ENCODE data around the gene PRPF6. TPM values are rescaled to one million over a fixed set of nuclear protein-coding genes. Genes with fewer than 3 reads are reported as not detected.

Gene PRPF6
- total and polyA plus RNA-seq, 2 donors (not counting 1 experiment from before 2014, with no cell fraction given) = 31.7 to 82.9 TPM

GRCh38 chr20:64035066-64035932 lies 54.4 kb downstream of the PRPF6 start:
- Mint-ChIP-seq H3K4me3 (no peak overlapping the region), H3K27me3 (peaks cover 4% of the 10 kb centered on the region), H3K27ac (no peak overlapping the region), H3K4me1 (peaks cover 15% of the 10 kb centered on the region), H3K9me3 (ENCODE audit: insufficient read depth) (no peaks in the 10 kb centered on the region)
- Histone ChIP-seq H2AFZ (ENCODE audit: insufficient read depth, low read depth, low read length, poor library complexity, severe bottlenecking) (no peak overlapping the region), H3K4me1 (ENCODE audit: control insufficient read depth in 2 of 2, insufficient read depth in 2 of 2, low read length in 2 of 2) (peaks cover 19 to 20% of the 10 kb centered on the region in 2 donors), H3K27ac (ENCODE audit: low read length in 2 of 2) (no peak overlapping the region), H3K9me3 (ENCODE audit: control extremely low read depth in 1 of 3, control insufficient read depth in 2 of 3, insufficient read depth in 1 of 3, low read length in 2 of 3) (no peaks in the 10 kb centered on the region), H4K20me1 (ENCODE audit: control insufficient read depth, insufficient read depth, low read length, poor library complexity, severe bottlenecking) (peaks cover 6% of the 10 kb centered on the region), H3K4me2 (replicated peaks; ENCODE audit: low read depth, low read length, poor library complexity, severe bottlenecking) (no peak overlapping the region), H3K79me2 (ENCODE audit: control insufficient read depth, insufficient read depth, low read length) (no peaks in the 10 kb centered on the region), H3K36me3 (replicated peaks in 1 of 2; ENCODE audit: control extremely low read depth in 1 of 2, control insufficient read depth in 1 of 2, extremely low read depth in 1 of 2, insufficient read depth in 2 of 2, low read length in 1 of 2) (peaks cover 0 to 22% of the 10 kb centered on the region in 2 experiments), H3K9ac (ENCODE audit: low read length) (no peak overlapping the region), H3K27me3 (replicated peaks in 1 of 4; ENCODE audit: control extremely low read depth in 1 of 4, control insufficient read depth in 3 of 4, insufficient read depth in 4 of 4, low read length in 3 of 4) (peaks cover 0 to 13% (median 5%) of the 10 kb centered on the region in 4 experiments), H3K4me3 (ENCODE audit: control extremely low read depth in 1 of 5, extremely low read depth in 1 of 5, insufficient read depth in 1 of 5, low read depth in 2 of 5, low read length in 4 of 5) (no peak overlapping the region)
- ChIA-PET POLR2A (no interaction called here), CTCF (interaction anchor here (0.7 kb wide), 1 partner anchor 312 kb away, joined by 3 read pairs; no protein-coding TSS in a partner anchor)
- TF ChIP-seq EZH2 (IDR thresholded peaks at IDR 0.05; ENCODE audit: borderline replicate concordance, insufficient read depth, low read depth, low read length, poor library complexity, severe bottlenecking) (no peak), CTCF (IDR thresholded peaks at IDR 0.05) (no peak)
- WGBS (ENCODE audit: insufficient coverage) = 84% methylated on average over 13 of the region's 17 CpGs
- DNase-seq (no peak), ATAC-seq (ENCODE audit: low read depth) (no peak)
- intact Hi-C loops (cut with micrococcal nuclease) = loop anchor here (5.0 kb wide), 1 partner anchor 67 kb away; no protein-coding TSS in a partner anchor

- Histone ChIP-seq H2AFZ (ENCODE audit: insufficient read depth, low read depth, low read length, poor library complexity, severe bottlenecking) (no peak within 1 kb of the TSS), H3K27me3 (replicated peaks in 1 of 4; ENCODE audit: control extremely low read depth in 1 of 4, control insufficient read depth in 3 of 4, insufficient read depth in 4 of 4, low read length in 3 of 4) (peaks cover 0 to 16% (median 7%) of the 10 kb centered on the region in 4 experiments), H3K9ac (ENCODE audit: low read length) (no peak within 1 kb of the TSS), H3K4me2 (replicated peaks; ENCODE audit: low read depth, low read length, poor library complexity, severe bottlenecking) (no peak within 1 kb of the TSS), H3K36me3 (replicated peaks in 1 of 2; ENCODE audit: control extremely low read depth in 1 of 2, control insufficient read depth in 1 of 2, extremely low read depth in 1 of 2, insufficient read depth in 2 of 2, low read length in 1 of 2) (peaks cover 0 to 15% of the 10 kb centered on the region in 2 experiments), H4K20me1 (ENCODE audit: control insufficient read depth, insufficient read depth, low read length, poor library complexity, severe bottlenecking) (peaks cover 6% of the 10 kb centered on the region), H3K27ac (ENCODE audit: low read length in 2 of 2) (no peak within 1 kb of the TSS), H3K79me2 (ENCODE audit: control insufficient read depth, insufficient read depth, low read length) (no peaks in the 10 kb centered on the region), H3K4me3 (ENCODE audit: control extremely low read depth in 1 of 5, extremely low read depth in 1 of 5, insufficient read depth in 1 of 5, low read depth in 2 of 5, low read length in 4 of 5) (no peak within 1 kb of the TSS), H3K4me1 (ENCODE audit: control insufficient read depth in 2 of 2, insufficient read depth in 2 of 2, low read length in 2 of 2) (peaks cover 19 to 20% of the 10 kb centered on the region in 2 donors), H3K9me3 (ENCODE audit: control extremely low read depth in 1 of 3, control insufficient read depth in 2 of 3, insufficient read depth in 1 of 3, low read length in 2 of 3) (no peaks in the 10 kb centered on the region)
- CTCF ChIA-PET = interaction anchor here (6.4 kb wide), 1 partner anchor 84 kb away, joined by 108 read pairs; no protein-coding TSS in a partner anchor
- WGBS (ENCODE audit: insufficient coverage) = 95% methylated on average over 7 of the region's 10 CpGs
- Mint-ChIP-seq H3K27me3 (peaks cover 5% of the 10 kb centered on the region), H3K27ac (no peak within 1 kb of the TSS), H3K4me1 (peaks cover 15% of the 10 kb centered on the region), H3K4me3 (no peak within 1 kb of the TSS), H3K9me3 (ENCODE audit: insufficient read depth) (no peaks in the 10 kb centered on the region)
- POLR2A ChIA-PET = no interaction called here
- DNase-seq = no peak
- no peak for ATAC-seq (ENCODE audit: low read depth)
- intact Hi-C loops (cut with micrococcal nuclease) = loop anchor here (5.0 kb wide), 1 partner anchor 66 kb away; no protein-coding TSS in a partner anchor
- TF ChIP-seq CTCF (IDR thresholded peaks at IDR 0.05) (no peak), EZH2 (IDR thresholded peaks at IDR 0.05; ENCODE audit: borderline replicate concordance, insufficient read depth, low read depth, low read length, poor library complexity, severe bottlenecking) (no peak)
These were observed 55.0 kb downstream of the PRPF6 start, which contains the start of gene C20orf204 for GRCh38 chr20:64035933-64036345. C20orf204 (plus strand) TSS chr20:64036182; CDS start chr20:64036324, 142 bp downstream.
